NCI-H1105 treated with DMSO at 0.1 percent for 48 hours (cell line): ENCODE data around the gene PTPRN2.
"Not testable (repeated sequence)": the region's sequence is repeated elsewhere in the genome, so short reads cannot be mapped to it uniquely, and the experiment has no call there.

Experiments
- DNase-seq: peaks from one replicate; lab custom pipeline; 2025; lab: John Stamatoyannopoulos, UW

The PTPRN2 gene

GRCh38 chr7:158532093-158532627 lies 55.5 kb downstream of the PTPRN2 start:
- no peak for DNase-seq

GRCh38 chr7:158531661-158532060 lies 56.0 kb downstream of the PTPRN2 start:
- DNase-seq: peak; percentile 8

- DNase-seq: no peak
These were observed 56.6 kb downstream of the PTPRN2 start for GRCh38 chr7:158530800-158531609.

GRCh38 chr7:158529181-158530096 lies 58.2 kb downstream of the PTPRN2 start:
- no peak for DNase-seq

- DNase-seq: no peak
These were observed 59.6 kb downstream of the PTPRN2 start for GRCh38 chr7:158527915-158528502.

- no peak for DNase-seq
These were observed 60.1 kb downstream of the PTPRN2 start for GRCh38 chr7:158527495-158527894.

GRCh38 chr7:158527038-158527437 lies 60.6 kb downstream of the PTPRN2 start:
- DNase-seq: no peak

- no peak for DNase-seq
These were observed 61.1 kb downstream of the PTPRN2 start for GRCh38 chr7:158526531-158526930.

- no peak for DNase-seq
These were observed 61.8 kb downstream of the PTPRN2 start for GRCh38 chr7:158525648-158526484.

GRCh38 chr7:158524749-158525635 lies 62.6 kb downstream of the PTPRN2 start:
- no peak for DNase-seq

- DNase-seq: peak; percentile 45
These were observed 63.3 kb downstream of the PTPRN2 start for GRCh38 chr7:158524286-158524685.

- not testable (repeated sequence) for DNase-seq
These were observed 63.7 kb downstream of the PTPRN2 start for GRCh38 chr7:158523877-158524276.

GRCh38 chr7:158523165-158523856 lies 64.3 kb downstream of the PTPRN2 start:
- not testable (repeated sequence) for DNase-seq

- DNase-seq: not testable (repeated sequence)
These were observed 65.8 kb downstream of the PTPRN2 start for GRCh38 chr7:158521795-158522194.

- DNase-seq: no peak
These were observed 66.8 kb downstream of the PTPRN2 start for GRCh38 chr7:158520825-158521224.

GRCh38 chr7:158519633-158520174 lies 67.9 kb downstream of the PTPRN2 start:
- no peak for DNase-seq

GRCh38 chr7:158518980-158519632 lies 68.5 kb downstream of the PTPRN2 start:
- DNase-seq: no peak

- DNase-seq: no peak
These were observed 70.1 kb downstream of the PTPRN2 start for GRCh38 chr7:158517571-158517970.

- no peak for DNase-seq
These were observed 70.6 kb downstream of the PTPRN2 start for GRCh38 chr7:158517072-158517471.
